GM12872 (cell line): ENCODE data around the gene S1PR3.

ENCODE experiments used
- CTCF ChIP-seq: IDR thresholded peaks from 3 replicates; pipeline ENCODE4 v1.5.1; 2011; ENCODE audit warnings: low read depth, mild to moderate bottlenecking, low read length, moderate library complexity; ENCODE audit not compliant: insufficient read depth

The S1PR3 gene

GRCh38 chr9:89000371-89000781, 9.1 kb downstream of the S1PR3 start:
- no peak for TF ChIP-seq CTCF

- TF ChIP-seq CTCF: peak; percentile 70
Observed at GRCh38 chr9:89000973-89001916, 10.0 kb downstream of the S1PR3 start.

GRCh38 chr9:89001917-89002540, 10.8 kb downstream of the S1PR3 start:
- TF ChIP-seq CTCF: no peak

- TF ChIP-seq CTCF: no peak
Observed at GRCh38 chr9:89002987-89003386, 11.7 kb downstream of the S1PR3 start.

GRCh38 chr9:89005323-89005722, 14.1 kb downstream of the S1PR3 start:
- no peak for TF ChIP-seq CTCF

GRCh38 chr9:89006267-89006666, 15.0 kb downstream of the S1PR3 start:
- TF ChIP-seq CTCF: no peak
